ENCODE measurements around the gene TMEM132D.

The TMEM132D gene

GRCh38 chr12:129351481-129351880, 552.3 kb downstream of the TMEM132D start:
- no peak for DNase-seq (ENCODE audit: low read depth in 2 of 2)

GRCh38 chr12:129339336-129339735, 564.5 kb downstream of the TMEM132D start:
- DNase-seq (ENCODE audit: low read depth in 2 of 2), result no peak

- DNase-seq (ENCODE audit: low read depth in 2 of 2), result no peak
These were observed 566.4 kb downstream of the TMEM132D start for GRCh38 chr12:129337413-129337812.

DNA sequence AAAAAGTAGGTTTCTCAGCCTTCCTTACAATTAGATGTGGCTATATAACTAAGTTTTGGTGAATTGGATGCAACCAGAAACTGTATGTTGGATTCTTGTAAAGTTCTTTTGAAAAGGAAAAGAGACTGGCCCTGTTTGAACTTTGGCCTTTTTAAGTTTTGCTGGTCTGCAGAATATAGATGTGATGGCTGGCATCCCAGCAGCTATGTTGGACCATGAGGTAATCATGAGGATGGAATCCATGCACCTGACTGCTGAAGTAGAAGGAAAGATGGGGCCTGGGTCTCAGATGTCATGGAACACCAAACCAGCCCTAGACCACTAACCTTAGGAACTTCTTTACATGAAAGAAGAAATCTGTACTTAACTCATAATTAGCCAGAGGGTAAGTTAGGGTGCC, 568.1 kb downstream of the TMEM132D start:
- no peak for DNase-seq (ENCODE audit: low read depth in 2 of 2)

DNA sequence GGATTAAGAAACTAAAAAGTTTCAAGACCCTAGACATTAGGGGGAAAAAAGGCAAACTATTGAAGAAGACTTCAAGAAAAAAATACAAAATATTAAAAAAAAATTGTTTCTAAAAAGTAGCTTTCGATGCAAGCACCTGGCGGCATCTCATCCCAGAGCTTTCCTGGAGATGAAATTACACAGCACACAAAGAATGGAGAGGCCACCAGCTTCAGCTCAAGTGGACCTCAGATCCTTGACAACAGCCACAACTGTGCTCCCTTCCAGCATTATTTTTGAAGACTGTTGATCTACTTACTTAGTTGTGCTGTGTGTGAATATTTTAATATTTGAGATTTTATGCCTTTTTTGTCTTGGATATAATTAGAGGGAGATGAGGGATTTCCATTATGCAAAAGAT, 571.5 kb downstream of the TMEM132D start:
- no peak for DNase-seq (ENCODE audit: low read depth in 2 of 2)

DNA sequence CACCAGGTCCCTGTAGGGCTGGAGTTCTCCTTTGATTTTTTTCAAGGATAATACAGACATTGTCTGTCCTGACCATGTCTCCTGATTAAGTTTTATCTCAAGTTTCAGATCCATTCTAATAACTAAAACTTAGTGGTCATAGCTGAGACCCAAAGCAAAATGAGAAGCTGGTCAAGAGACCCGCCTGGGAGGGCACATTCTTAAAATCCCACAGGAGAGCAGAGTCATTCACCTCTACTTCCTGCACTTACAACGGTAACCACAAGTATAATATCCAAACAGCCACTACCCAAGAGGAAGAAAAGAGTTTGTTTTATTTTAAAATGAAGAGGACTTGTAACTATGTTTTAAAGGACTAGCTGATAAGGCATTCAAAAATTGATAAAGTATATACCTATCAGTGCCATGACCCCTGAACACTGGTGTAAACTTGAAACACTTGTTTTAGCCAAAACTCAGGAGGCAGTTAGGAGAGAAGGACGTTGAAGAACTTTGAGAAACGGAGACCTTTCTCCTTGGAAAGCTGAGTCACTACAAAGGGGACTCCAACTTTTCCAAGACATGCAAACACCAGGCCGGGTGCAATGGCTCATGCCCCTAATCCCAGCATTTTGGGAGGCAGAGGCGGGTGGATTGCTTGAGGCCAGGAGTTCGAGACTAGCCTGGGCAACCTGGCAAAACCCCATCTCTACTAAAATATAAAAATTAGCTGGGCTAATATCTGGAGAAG, 572.3 kb downstream of the TMEM132D start:
- no peak for DNase-seq (ENCODE audit: low read depth in 2 of 2)

- DNase-seq (ENCODE audit: low read depth in 2 of 2), result no peak
These were observed 575.6 kb downstream of the TMEM132D start for GRCh38 chr12:129328235-129328634.

DNA sequence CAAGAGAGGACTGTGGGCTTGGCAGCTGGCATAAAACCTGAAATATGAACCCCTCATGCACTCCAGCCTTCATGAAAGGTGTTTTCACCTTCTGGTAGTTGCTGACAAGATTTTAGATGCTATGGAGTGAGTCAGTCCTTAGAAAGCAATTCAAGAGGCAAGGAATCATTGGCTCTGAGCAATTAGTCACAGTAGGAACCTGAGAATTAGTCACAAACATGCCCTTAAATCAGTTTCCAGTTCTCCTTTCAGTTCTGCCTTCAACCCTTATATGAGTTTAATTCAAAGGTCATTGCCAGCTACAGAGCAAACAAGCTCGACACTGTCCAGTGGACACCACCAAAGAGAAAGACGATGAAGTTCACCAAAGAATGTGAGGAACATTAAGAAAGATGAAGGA, 578.3 kb downstream of the TMEM132D start:
- DNase-seq (ENCODE audit: low read depth in 2 of 2), result no peak

DNA sequence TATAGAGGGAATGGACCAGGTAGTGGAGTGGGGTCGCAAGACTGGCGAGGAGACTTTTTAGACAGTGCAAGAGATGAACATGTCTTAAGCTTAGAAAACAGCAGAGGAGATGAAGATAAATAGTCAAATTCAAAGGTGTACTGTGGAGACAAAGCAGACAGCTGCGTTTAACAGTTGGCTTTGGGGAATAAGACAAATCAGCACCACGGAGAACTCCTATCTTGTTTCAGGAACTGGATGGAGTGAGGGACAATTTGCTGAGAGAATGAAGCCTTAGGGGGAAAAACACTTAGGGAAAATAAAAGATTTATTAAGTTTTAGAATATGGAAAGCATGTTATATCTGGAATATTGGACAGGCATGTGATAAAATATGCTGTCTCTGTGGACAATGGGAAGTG, 591.8 kb downstream of the TMEM132D start:
- no peak for DNase-seq (ENCODE audit: low read depth in 2 of 2)

GRCh38 chr12:129310346-129310745, 593.5 kb downstream of the TMEM132D start:
- DNase-seq (ENCODE audit: low read depth in 2 of 2), result no peak

DNA sequence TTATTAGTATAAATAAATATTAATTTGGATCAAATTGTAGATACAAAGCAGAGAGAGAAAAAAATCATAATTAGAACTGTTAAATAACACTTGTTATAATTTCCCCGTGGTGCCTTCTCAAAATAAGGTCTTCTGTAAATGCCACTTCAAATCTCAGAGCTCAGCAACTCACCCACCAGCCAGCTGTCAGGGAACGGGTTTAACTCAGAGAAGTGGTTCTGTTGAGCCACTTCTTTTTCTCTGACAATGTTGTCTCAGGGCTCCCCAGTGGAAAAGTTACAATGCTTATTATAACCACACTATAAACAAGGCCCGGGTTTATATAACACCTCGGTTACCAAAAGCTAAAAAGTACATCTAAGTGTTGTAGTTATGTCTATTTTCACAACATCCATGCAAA, 598.0 kb downstream of the TMEM132D start:
- no peak for DNase-seq (ENCODE audit: low read depth in 2 of 2)

DNA sequence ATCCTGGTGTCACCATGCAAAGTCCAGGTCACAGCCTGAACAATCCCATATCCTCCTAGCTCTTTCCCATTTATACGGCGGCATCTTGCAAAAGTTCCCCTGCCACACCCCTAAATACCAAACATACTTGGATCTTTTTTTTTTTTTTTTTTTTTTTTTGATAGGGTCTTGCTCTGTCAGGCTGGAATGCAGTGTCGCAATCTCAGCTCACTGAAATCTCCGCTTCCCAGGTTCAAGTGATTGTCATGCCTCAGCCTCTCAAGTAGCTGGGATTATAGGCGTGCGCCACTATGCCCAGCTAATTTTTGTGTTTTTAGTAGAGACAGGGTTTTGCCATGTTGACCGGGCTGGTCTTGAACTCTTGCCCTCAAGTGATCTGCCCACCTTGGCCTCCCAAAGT, 599.3 kb downstream of the TMEM132D start:
- DNase-seq (ENCODE audit: low read depth in 2 of 2), result no peak

DNA sequence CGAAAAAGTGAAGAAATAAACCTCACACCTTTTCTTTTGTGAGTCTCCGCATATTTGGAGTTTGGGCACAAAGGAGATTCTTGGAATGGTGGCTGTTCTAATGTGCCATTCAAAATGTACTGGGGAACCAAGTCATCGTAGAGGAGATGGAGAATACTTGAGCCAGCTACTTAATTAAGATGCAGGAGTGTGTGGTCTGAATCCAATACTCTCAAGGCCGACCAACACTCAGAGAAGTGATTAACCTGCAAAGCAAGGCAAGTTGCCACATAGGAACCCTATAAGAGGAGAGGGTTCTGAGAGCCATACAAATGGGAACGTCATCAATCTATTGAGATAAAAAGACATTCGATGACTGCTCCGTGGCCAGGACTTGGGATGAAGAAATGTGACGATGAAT, 603.8 kb downstream of the TMEM132D start:
- no peak for DNase-seq (ENCODE audit: low read depth in 2 of 2)

GRCh38 chr12:129298921-129299320, 604.9 kb downstream of the TMEM132D start:
- no peak for DNase-seq (ENCODE audit: low read depth in 2 of 2)

DNA sequence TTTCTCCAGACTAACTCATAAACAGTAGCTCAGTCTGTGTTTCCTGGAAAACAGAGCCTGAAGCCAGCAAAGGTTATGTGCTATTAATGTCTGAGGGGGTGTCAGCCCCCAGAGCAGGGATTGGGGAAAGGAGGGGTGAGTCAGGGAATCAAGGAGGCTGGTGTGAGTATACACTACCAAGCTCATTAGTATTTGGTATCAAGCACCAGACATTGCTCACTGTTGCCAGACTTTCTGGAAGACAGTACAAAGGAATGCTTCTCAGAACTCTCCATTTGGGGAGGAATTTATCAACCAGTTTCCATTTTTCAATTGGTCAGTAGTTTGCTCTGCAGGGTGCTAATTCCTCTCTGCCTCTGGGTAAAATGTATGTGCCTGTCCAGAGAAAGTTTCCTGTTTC, 607.2 kb downstream of the TMEM132D start:
- DNase-seq (ENCODE audit: low read depth in 2 of 2), result no peak

DNA sequence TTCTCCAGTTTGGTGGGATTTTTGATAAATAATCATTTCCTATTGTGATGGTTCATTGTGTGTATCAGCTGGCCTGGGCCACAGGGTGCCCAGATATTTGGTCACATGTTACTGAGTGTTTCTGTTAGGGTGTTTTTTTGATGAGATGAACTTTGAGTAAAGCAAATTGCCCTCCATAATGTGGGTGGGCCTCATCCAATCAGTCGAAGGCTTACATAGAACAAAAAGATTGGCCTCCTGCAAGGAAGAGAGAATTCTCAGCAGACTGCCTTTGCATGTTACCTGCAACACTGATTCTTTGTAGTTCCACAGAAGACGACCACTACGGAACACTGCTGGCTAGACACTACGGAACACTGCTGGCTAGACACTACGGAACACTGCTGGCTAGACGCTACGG, 609.0 kb downstream of the TMEM132D start:
- DNase-seq (ENCODE audit: low read depth in 2 of 2), result no peak

GRCh38 chr12:129279771-129280170, 624.1 kb downstream of the TMEM132D start:
- DNase-seq (ENCODE audit: low read depth in 2 of 2), result no peak

- no peak for DNase-seq (ENCODE audit: low read depth in 2 of 2)
These were observed 627.3 kb downstream of the TMEM132D start for GRCh38 chr12:129276361-129277060.

DNA sequence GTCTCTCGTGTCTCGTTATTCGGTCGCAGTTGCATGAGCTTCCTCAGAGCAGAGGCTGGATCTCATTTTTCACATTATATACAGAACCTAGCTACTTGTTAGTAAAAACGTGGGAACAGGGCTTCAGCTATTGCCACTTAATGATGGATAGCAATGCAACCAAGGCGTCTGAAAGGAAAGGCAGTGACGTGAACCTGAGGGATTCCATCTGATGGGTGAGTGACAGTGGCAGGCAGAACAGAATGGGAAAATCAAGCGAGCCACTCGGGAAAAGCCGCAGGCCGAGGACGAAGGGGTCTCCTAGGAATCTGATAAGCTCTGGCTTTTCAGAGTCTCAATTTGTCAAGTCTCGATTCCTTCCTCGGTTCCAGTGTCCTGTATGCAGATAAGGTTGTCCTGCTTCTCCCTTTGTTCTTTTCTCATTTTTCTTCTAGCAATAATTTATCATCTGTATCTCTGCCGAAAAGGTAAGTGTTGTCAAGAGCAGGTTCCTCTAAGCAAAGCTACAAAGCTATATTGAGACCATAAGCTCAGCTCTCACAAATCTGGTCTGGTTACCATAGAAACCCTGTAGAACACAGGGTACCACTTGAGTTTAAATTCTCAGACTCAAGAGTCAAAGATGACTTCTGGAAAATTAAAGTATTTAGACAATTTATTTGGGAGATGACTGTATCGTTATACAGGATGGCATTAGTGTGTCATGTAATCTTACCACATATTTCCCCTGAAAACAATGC, 633.9 kb downstream of the TMEM132D start:
- DNase-seq (ENCODE audit: low read depth in 2 of 2), result no peak

DNA sequence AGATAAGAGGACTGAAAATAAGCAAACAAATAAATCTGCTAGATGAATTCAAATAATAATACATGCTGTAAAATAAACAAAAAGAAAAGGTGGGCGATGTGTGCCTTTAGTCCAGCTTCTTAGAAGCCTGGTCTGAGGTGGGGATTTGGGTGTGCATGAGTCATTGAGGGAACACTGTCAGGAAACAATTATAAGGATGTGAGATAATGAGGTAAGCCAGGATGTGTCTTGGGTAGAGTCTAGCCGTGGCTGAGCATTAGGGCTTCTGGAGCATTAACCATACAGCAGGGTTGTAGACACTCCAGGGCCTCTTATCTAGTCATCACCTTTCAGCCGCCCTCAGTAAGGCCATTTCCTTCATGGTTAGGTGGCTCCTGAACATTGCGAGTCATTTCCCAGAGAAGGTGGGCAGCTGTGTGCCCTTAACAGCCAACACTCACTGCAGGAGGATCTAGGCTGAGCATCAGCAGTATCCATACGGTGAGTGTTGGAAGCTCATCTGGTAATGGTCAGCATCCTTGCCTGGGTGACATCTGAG, 645.0 kb downstream of the TMEM132D start:
- DNase-seq (ENCODE audit: low read depth in 2 of 2), result no peak

GRCh38 chr12:129257524-129257923, 646.3 kb downstream of the TMEM132D start:
- no peak for DNase-seq (ENCODE audit: low read depth in 2 of 2)

GRCh38 chr12:129246630-129247029, 657.2 kb downstream of the TMEM132D start:
- no peak for DNase-seq (ENCODE audit: low read depth in 2 of 2)

- no peak for DNase-seq (ENCODE audit: low read depth in 2 of 2)
These were observed 658.1 kb downstream of the TMEM132D start for GRCh38 chr12:129245769-129246168.

Measured in activated CD4-positive, alpha-beta T cell treated with anti-CD3 and anti-CD28 coated beads for 24 hours (primary cell).